ENCODE measurements around the gene IFIT5. TPM values are rescaled to one million over a fixed set of nuclear protein-coding genes. Genes with fewer than 3 reads are reported as not detected.

IFIT5 gene
- total RNA-seq, 4 donors from 2014 or later = 16.2 to 25.3 (median 21.9) TPM

GRCh38 chr10:89426230-89426868, 12.0 kb downstream of the IFIT5 start:
- Histone ChIP-seq H3K36me3 (peaks cover 0 to 16% (median 0%) of the 10 kb centered on the region in 3 donors), H3K27me3 (no peaks in the 10 kb centered on the region), H3K4me3 (no peak overlapping the region), H3K4me1 (peaks cover 0 to 22% (median 0%) of the 10 kb centered on the region in 4 donors), H3K27ac (no peak overlapping the region), H3K9me3 (no peaks in the 10 kb centered on the region)
- DNase-seq (ENCODE audit: low spot score in 2 of 2) = peak in 1 of 2 donors; percentile 57
- TF ChIP-seq EP300 (IDR thresholded peaks at IDR 0.05) (peak in 1 of 2 donors; percentile 26), POLR2A (IDR thresholded peaks at IDR 0.05) (no peak), CTCF (IDR thresholded peaks at IDR 0.05) (peak; percentile 69 to 89 (median 71))
- WGBS, 2 donors = 52 to 54% methylated on average over 5 of the region's 5 CpGs

GRCh38 chr10:89427629-89428028, 13.3 kb downstream of the IFIT5 start:
- no peak for DNase-seq (ENCODE audit: low spot score in 2 of 2)
- H3K27ac ChIP-seq = peak overlapping the region in 1 of 4 donors; percentile 37
- H3K4me3 ChIP-seq = no peak overlapping the region
- no peaks in the 10 kb centered on the region for H3K27me3 ChIP-seq
- H3K36me3 ChIP-seq = peaks cover 0 to 3% (median 0%) of the 10 kb centered on the region in 3 donors
- 67 to 71% methylated on average over 4 of the region's 4 CpGs for WGBS, 2 donors
- no peaks in the 10 kb centered on the region for H3K9me3 ChIP-seq
- peaks cover 0 to 24% (median 0%) of the 10 kb centered on the region in 4 donors for H3K4me1 ChIP-seq
- TF ChIP-seq POLR2A (IDR thresholded peaks at IDR 0.05) = no peak
- no peak for TF ChIP-seq CTCF (IDR thresholded peaks at IDR 0.05)
- no peak for TF ChIP-seq EP300 (IDR thresholded peaks at IDR 0.05)

- no peak overlapping the region for H3K4me3 ChIP-seq
- no peaks in the 10 kb centered on the region for H3K36me3 ChIP-seq
- no peak for DNase-seq (ENCODE audit: low spot score in 2 of 2)
- no peaks in the 10 kb centered on the region for H3K9me3 ChIP-seq
- no peak for TF ChIP-seq CTCF (IDR thresholded peaks at IDR 0.05)
- no peak for TF ChIP-seq EP300 (IDR thresholded peaks at IDR 0.05)
- no peak for TF ChIP-seq POLR2A (IDR thresholded peaks at IDR 0.05)
- peaks cover 0 to 24% (median 0%) of the 10 kb centered on the region in 4 donors for H3K4me1 ChIP-seq
- 56 to 71% methylated on average over 1 of the region's 1 CpG for WGBS, 2 donors
- H3K27ac ChIP-seq = peak overlapping the region in 1 of 4 donors; percentile 37
- no peaks in the 10 kb centered on the region for H3K27me3 ChIP-seq
Measured at GRCh38 chr10:89428877-89429276, 14.5 kb downstream of the IFIT5 start.

DNA sequence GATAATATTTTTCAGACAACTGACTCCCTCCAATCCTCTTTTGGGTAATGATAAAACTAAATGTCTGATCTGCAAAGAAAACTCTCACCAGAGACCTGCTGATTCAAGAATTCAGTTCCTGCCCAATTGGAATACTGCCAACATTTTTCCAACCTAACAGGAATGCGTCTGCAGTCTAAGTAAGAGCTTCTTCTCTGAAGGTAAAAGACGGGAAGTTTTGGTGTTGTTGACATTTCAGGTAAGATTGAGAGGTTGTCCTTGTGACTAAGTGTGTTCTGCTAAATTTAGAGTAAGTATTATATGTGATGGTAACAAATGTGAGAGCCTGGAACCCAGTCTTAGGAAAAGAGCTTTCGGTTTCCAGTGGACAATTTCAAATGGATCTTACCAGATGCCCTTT, 17.6 kb downstream of the IFIT5 start:
- TF ChIP-seq EP300 (IDR thresholded peaks at IDR 0.05) (no peak), CTCF (IDR thresholded peaks at IDR 0.05) (no peak), POLR2A (IDR thresholded peaks at IDR 0.05) (no peak)
- Histone ChIP-seq H3K27ac (no peak overlapping the region), H3K4me3 (no peak overlapping the region), H3K27me3 (no peaks in the 10 kb centered on the region), H3K9me3 (no peaks in the 10 kb centered on the region), H3K36me3 (no peaks in the 10 kb centered on the region), H3K4me1 (peaks cover 0 to 18% (median 0%) of the 10 kb centered on the region in 4 donors)
- 59 to 70% methylated on average over 3 of the region's 3 CpGs for WGBS, 2 donors
- DNase-seq (ENCODE audit: low spot score in 2 of 2) = no peak

DNA sequence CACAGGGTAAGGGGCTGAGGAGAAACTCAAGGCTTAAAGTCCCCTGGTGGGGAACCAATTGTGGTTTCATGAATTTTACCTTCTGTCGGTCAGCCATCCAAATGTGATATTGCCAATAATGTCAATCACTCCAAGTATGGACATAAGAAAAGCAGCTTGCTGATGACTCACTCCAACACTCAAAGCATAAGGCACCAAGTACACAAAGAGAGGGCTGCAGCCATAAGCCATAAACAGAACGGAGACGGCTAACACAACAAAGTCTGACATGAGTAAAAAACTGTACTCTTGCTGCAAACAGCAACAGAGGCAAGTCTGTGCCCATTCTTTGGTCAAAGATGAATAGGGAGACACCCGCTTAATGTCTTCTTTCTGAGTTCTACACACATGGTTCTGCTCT, 24.2 kb downstream of the IFIT5 start:
- WGBS, 2 donors = 88% methylated on average over 4 of the region's 4 CpGs
- H3K4me1 ChIP-seq = no peaks in the 10 kb centered on the region

More for the DNA sequence above, 24.2 kb downstream of the IFIT5 start:
- DNase-seq (ENCODE audit: low spot score in 2 of 2) = no peak
- Histone ChIP-seq H3K4me3 (no peak overlapping the region), H3K27ac (no peak overlapping the region), H3K27me3 (no peaks in the 10 kb centered on the region), H3K36me3 (peaks cover 0 to 17% (median 0%) of the 10 kb centered on the region in 3 donors), H3K9me3 (no peaks in the 10 kb centered on the region)
- TF ChIP-seq POLR2A (IDR thresholded peaks at IDR 0.05) (no peak), EP300 (IDR thresholded peaks at IDR 0.05) (no peak), CTCF (IDR thresholded peaks at IDR 0.05) (no peak)

All from tibial nerve (tissue), 4 donors.